K562 (cell line): ENCODE results near the gene ATP5MC3. TPM values are rescaled to one million over a fixed set of nuclear protein-coding genes. Genes with fewer than 3 reads are reported as not detected.

Source experiments
- ATAC-seq: fragments of 200-7000 bp; cut with Tn5 transposase; 3 replicates; pipeline ENCODE4 v1.9.1; 2020; ENCODE audit warnings: moderate library complexity
- BruUV-seq: library from RNA; stranded (reverse); fragments of 400-500 nt; replicated peaks from 2 replicates; lab custom pipeline; 2021; lab: Mats Ljungman, UMichigan
- CTCF ChIA-PET: fragments of 300-600 bp; formaldehyde crosslinking; extraction: SDS; loops from one replicate; lab custom pipeline; 2021; ENCODE audit warnings: low intra/inter-chr PET ratio; lab: Yijun Ruan, JAX
- POLR2A ChIA-PET: fragments of 300-600, 350-650 bp; sonication (Branson Sonifier 250); formaldehyde crosslinking; extraction: SDS; loops from one replicate; lab custom pipeline; 2021; ENCODE audit warnings: antibody characterized with exemption, inconsistent platforms; lab: Yijun Ruan, JAX
- DNase-seq, 4 experiments: peaks; one replicate each; pipeline versions ENCODE4 v3.0.0 to v3.0.0-alpha.2; 2011 to 2018; ENCODE audit warnings: low spot score in 3 of 4, mixed read lengths in 3 of 4; ENCODE audit errors: extremely low read depth in 1 of 4
- FAIRE-seq: peaks from 2 replicates; lab custom pipeline; 2011; peaks lifted over from hg19 to GRCh38; lab: Jason Lieb, UNC
- H2AFZ ChIP-seq: 2 replicates; pipeline ENCODE4 v1.6.0; 2011; ENCODE audit warnings: low read depth, low read length, control low read depth, inconsistent platforms
- H3K27ac ChIP-seq: fragments of 200-600 bp; 3 replicates; pipeline ENCODE4 v1.8.0; 2011; ENCODE audit warnings: low read depth, mild to moderate bottlenecking, control low read depth, inconsistent platforms, low read length, moderate library complexity, mixed read lengths; ENCODE audit errors: extremely low read depth
- H3K27me3 ChIP-seq, 2 experiments: fragments of 300-600 bp in 1 of 2; 2 replicates in 1 of 2; 3 replicates in 1 of 2; pipeline versions ENCODE4 v1.6.0 to v1.8.0; 2011; ENCODE audit warnings: inconsistent platforms in 2 of 2, low read length in 2 of 2, mild to moderate bottlenecking in 1 of 2, mixed read lengths in 1 of 2, moderate library complexity in 1 of 2; ENCODE audit not compliant: control insufficient read depth in 2 of 2, insufficient read depth in 2 of 2
- H3K36me3 ChIP-seq: fragments of 300-600 bp; 3 replicates; pipeline ENCODE4 v1.8.0; 2011; ENCODE audit warnings: mild to moderate bottlenecking, low read length, inconsistent platforms; ENCODE audit not compliant: control insufficient read depth, insufficient read depth
- H3K4me1 ChIP-seq, 2 experiments: fragments of 200-600 bp in 1 of 2; replicated peaks in 1 of 2; 2 replicates in 1 of 2; 3 replicates in 1 of 2; pipeline versions ENCODE4 v1.5.1 to v1.8.0; 2011; ENCODE audit warnings: inconsistent platforms in 2 of 2, low read length in 2 of 2, mild to moderate bottlenecking in 1 of 2, mixed read lengths in 1 of 2, moderate library complexity in 1 of 2; ENCODE audit not compliant: control insufficient read depth in 2 of 2, insufficient read depth in 2 of 2
- H3K4me2 ChIP-seq: 2 replicates; pipeline ENCODE4 v1.6.1; 2011; ENCODE audit warnings: low read length, control low read depth, inconsistent platforms, mixed read lengths; ENCODE audit not compliant: insufficient read depth
- H3K4me3 ChIP-seq: fragments of 200-600 bp; sonication (generic), shearing (Covaris generic); 2 replicates; pipeline ENCODE4 v1.5.1; 2016; ENCODE audit warnings: control low read depth, inconsistent platforms
- H3K79me2 ChIP-seq: fragments of 200-600 bp; 3 replicates; pipeline ENCODE4 v1.8.0; 2011; ENCODE audit warnings: low read length, inconsistent platforms; ENCODE audit not compliant: control insufficient read depth, insufficient read depth
- H3K9ac ChIP-seq, 2 experiments: 2 replicates each; pipeline versions ENCODE4 v1.6.0 to v1.6.1; 2011; ENCODE audit warnings: low read depth in 2 of 2, low read length in 2 of 2, control low read depth in 1 of 2, inconsistent platforms in 1 of 2, mild to moderate bottlenecking in 1 of 2, mixed read lengths in 1 of 2; ENCODE audit not compliant: insufficient read depth in 1 of 2
- H3K9me1 ChIP-seq: one replicate; pipeline ENCODE4 v1.6.0; 2011; ENCODE audit warnings: inconsistent platforms, mild to moderate bottlenecking, low read length, moderate library complexity; ENCODE audit not compliant: control insufficient read depth, insufficient read depth
- H3K9me3 ChIP-seq: replicated peaks from 2 replicates; pipeline ENCODE4 v1.5.1; 2011; ENCODE audit warnings: low read depth, low read length, inconsistent platforms; ENCODE audit not compliant: control insufficient read depth, insufficient read depth
- H4K20me1 ChIP-seq: replicated peaks from 2 replicates; pipeline ENCODE4 v1.6.1; 2011; ENCODE audit warnings: low read length, inconsistent platforms, mixed read lengths; ENCODE audit not compliant: control insufficient read depth, insufficient read depth
- CHD2 ChIP-seq: IDR thresholded peaks from 2 replicates; pipeline ENCODE4 v1.6.1; 2011; ENCODE audit warnings: low read depth, low read length
- DPF2 ChIP-seq: fragments of 450-650 bp; IDR thresholded peaks from 2 replicates; pipeline ENCODE4 v1.6.1; 2016
- EGR1 ChIP-seq: fragments of 450-650 bp; conservative IDR thresholded peaks from 2 replicates; pipeline ENCODE4 v1.6.1; 2017; ENCODE audit warnings: mild to moderate bottlenecking
- FOXA1 ChIP-seq: fragments of 450-650 bp; IDR thresholded peaks from 2 replicates; pipeline ENCODE4 v1.6.1; 2016; ENCODE audit warnings: mild to moderate bottlenecking, borderline replicate concordance
- GTF3C2 ChIP-seq: IDR thresholded peaks from 3 replicates; pipeline ENCODE4 v1.6.1; 2011; ENCODE audit warnings: borderline replicate concordance, mild to moderate bottlenecking, moderate library complexity; ENCODE audit not compliant: insufficient read length; ENCODE audit errors: extremely low read depth
- HDGF ChIP-seq: fragments of 450-650 bp; IDR thresholded peaks from 2 replicates; pipeline ENCODE4 v1.6.1; 2016
- KLF10 ChIP-seq: fragments of 250-450 bp; sonication (Bioruptor Pico); IDR thresholded peaks from 2 replicates; pipeline ENCODE4 v1.6.1; 2021; ENCODE audit warnings: matching md5 sums
- NCOA4 ChIP-seq: fragments of 450-650 bp; IDR thresholded peaks from 2 replicates; pipeline ENCODE4 v1.6.1; 2018; ENCODE audit warnings: mild to moderate bottlenecking; ENCODE audit not compliant: partially characterized antibody
- NFIC ChIP-seq: fragments of 450-650 bp; IDR thresholded peaks from 2 replicates; pipeline ENCODE4 v1.6.1; 2017; ENCODE audit warnings: mild to moderate bottlenecking, inconsistent platforms
- POLR2A ChIP-seq: fragments of 450-650 bp; conservative IDR thresholded peaks from 2 replicates; pipeline ENCODE4 v1.6.1; 2016
- RBFOX2 ChIP-seq: fragments of 200-400 bp; formaldehyde crosslinking; IDR thresholded peaks from 2 replicates; pipeline ENCODE4 v1.6.1; 2017; ENCODE audit warnings: low read depth, mild to moderate bottlenecking, low read length, moderate library complexity
- RBM39 ChIP-seq: fragments of 200-400 bp; formaldehyde crosslinking; optimal IDR thresholded peaks from 2 replicates; pipeline ENCODE3; 2018; ENCODE audit warnings: low read depth, low read length
- SMARCA5 ChIP-seq: fragments of 450-650 bp; IDR thresholded peaks from 2 replicates; pipeline ENCODE4 v1.6.1; 2016
- SPI1 ChIP-seq: IDR thresholded peaks from 2 replicates; pipeline ENCODE4 v1.6.1; 2011; ENCODE audit warnings: low read depth, low read length, control low read depth, borderline replicate concordance
- SUPT5H ChIP-seq: fragments of 450-650 bp; IDR thresholded peaks from 2 replicates; pipeline ENCODE4 v1.6.1; 2016
- ZNF124 ChIP-seq: sonication (generic); formaldehyde crosslinking; IDR thresholded peaks from 2 replicates; pipeline ENCODE4 v1.8.1; 2022; ENCODE audit warnings: missing genetic modification reagents
- WGBS: fragments of 100-300 bp; shearing (Covaris generic); methylation state at CpG from one replicate; pipeline ENCODE4 v1.1.6; 2016; ENCODE audit warnings: low coverage, mixed read lengths; ENCODE audit not compliant: insufficient coverage; ENCODE audit errors: missing lambda C conversion rate; 5-methylcytosine and 5-hydroxymethylcytosine counted together
- in situ Hi-C: fragments of 300-500 bp; cut with MboI; formaldehyde crosslinking; loops from 4 replicates; pipeline ENCODE4 v1.15.0; 2018; ENCODE audit warnings: inconsistent platforms, mixed read lengths
- intact Hi-C: fragments of 100-400 bp; cut with micrococcal nuclease; formaldehyde crosslinking; loops from 2 replicates; pipeline ENCODE4 v1.14.2; 2022
- polyA plus RNA-seq, 8 experiments: library from polyadenylated mRNA; depleted of rRNA in 4 of 8; stranded (reverse) in 5 of 8; unstranded in 3 of 8; fragments of >200 nt; fragmentation: Nextera tagmentation in 2 of 8; fragmentation: Illumina TruSeq in 1 of 8; extraction: Ambion mirVana in 2 of 8; extraction: Trizol in 1 of 8; gene quantifications; 2 replicates each; pipeline versions ENCODE4 v1.2.1 to v1.2.3, GENCODE V29; 2011 to 2014; ENCODE audit warnings: inconsistent platforms in 1 of 8, missing spikeins in 1 of 8
- total RNA-seq, 7 experiments: library from RNA; depleted of rRNA in 6 of 7; stranded (reverse); fragments of >200 nt in 6 of 7; fragmentation: Illumina TruSeq in 2 of 7; extraction: Trizol in 2 of 7; gene quantifications; 2 replicates each; pipeline versions ENCODE4 v1.2.1 to v1.2.3, GENCODE V29; 2011 to 2021; ENCODE audit warnings: low replicate concordance in 1 of 7
- TF ChIP-seq, protein P1 (sequence below): fragments of 450-650 bp; formaldehyde crosslinking; IDR thresholded peaks from 2 replicates; pipeline ENCODE4 v1.4.0; 2020; ENCODE audit warnings: mild to moderate bottlenecking, moderate library complexity

Gene ATP5MC3
- total and polyA plus RNA-seq, 9 of the 15 experiments (the other 6 are each of a cell fraction or from before 2014, with no cell fraction given): 423 to 2,565 (median 1,012) TPM

DNA sequence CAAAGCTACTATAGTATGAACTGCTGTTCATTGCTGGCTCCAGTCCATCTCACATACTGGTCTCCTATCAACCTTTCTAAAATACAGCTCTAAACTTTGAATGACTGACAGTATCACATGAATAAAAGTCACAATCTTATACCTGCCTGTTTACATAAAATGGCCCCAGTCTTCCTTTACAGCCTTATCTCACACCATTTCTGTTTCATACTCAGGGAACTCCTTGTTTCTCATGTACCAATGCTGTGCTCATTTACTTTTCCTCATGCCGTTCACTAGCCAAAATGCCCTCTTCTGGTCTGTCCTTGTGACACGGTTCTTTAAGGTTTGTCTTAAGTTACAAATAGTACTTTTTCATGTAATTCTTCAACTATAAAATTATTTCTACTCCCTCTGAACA, 6.2 kb downstream of the ATP5MC3 start (continued):
- TF ChIP-seq SUPT5H (peak; percentile 33; the same call in 1 of the 2 replicates), SMARCA5 (no peak), KLF10 (CRISPR knock-in tag) (no peak), POLR2A (peak; percentile 53; the same call in 1 of the 2 replicates), NFIC (peak; percentile 22; the same call in 1 of the 2 replicates), RBFOX2 (0 out of 2 replicates have a peak, but pooled peaks have one; percentile 5), NCOA4 (no peak), ZNF124 (CRISPR knock-in tag) (no peak), CHD2 (no peak), DPF2 (peak; percentile 30; the same call in 1 of the 2 replicates)

GRCh38 chr2:175170659-175171304, 10.7 kb downstream of the ATP5MC3 start:
- CTCF ChIA-PET: no interaction called here
- Histone ChIP-seq H3K9ac (no peak overlapping the region), H3K4me2 (peak overlapping the region; percentile 19; the same call in 1 of the 2 replicates), H3K9me1 (no peaks in the 10 kb centered on the region), H3K79me2 (peaks cover 46% of the 10 kb centered on the region), H3K4me3 (no peak overlapping the region), H2AFZ (no peak overlapping the region), H3K4me1 (peaks cover 6 to 14% of the 10 kb centered on the region in 2 experiments; a peak in 4 of 5 replicates), H4K20me1 (no peaks in the 10 kb centered on the region), H3K27me3 (no peaks in the 10 kb centered on the region), H3K27ac (no peak overlapping the region; the same call in 2 of the 3 replicates), H3K36me3 (peaks cover 23% of the 10 kb centered on the region; the same call in 2 of the 3 replicates), H3K9me3 (no peaks in the 10 kb centered on the region)
- ATAC-seq (no peak), DNase-seq (no peak), FAIRE-seq (no peak)
- POLR2A ChIA-PET: interaction anchor here (1.0 to 1.5 kb wide), 2 partner anchors 10 to 11 kb away, joined by 3 to 10 read pairs; no protein-coding TSS in a partner anchor
- BruUV-seq: no TSS peak
- in situ Hi-C loops (no loop called here), intact Hi-C loops (no loop called here)
- 20% methylated on average over 3 of the region's 3 CpGs for WGBS
- no peak for TF ChIP-seq RBM39
- peak; percentile 75; the same call in 1 of the 2 replicates for TF ChIP-seq HDGF
- TF ChIP-seq EGR1: no peak
- TF ChIP-seq SPI1: 0 out of 2 replicates have a peak, but pooled peaks have one; percentile 14
- TF ChIP-seq, protein P1, sequence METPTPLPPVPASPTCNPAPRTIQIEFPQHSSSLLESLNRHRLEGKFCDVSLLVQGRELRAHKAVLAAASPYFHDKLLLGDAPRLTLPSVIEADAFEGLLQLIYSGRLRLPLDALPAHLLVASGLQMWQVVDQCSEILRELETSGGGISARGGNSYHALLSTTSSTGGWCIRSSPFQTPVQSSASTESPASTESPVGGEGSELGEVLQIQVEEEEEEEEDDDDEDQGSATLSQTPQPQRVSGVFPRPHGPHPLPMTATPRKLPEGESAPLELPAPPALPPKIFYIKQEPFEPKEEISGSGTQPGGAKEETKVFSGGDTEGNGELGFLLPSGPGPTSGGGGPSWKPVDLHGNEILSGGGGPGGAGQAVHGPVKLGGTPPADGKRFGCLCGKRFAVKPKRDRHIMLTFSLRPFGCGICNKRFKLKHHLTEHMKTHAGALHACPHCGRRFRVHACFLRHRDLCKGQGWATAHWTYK (CRISPR knock-in tag): 0 out of 2 replicates have a peak, but pooled peaks have one; percentile 29
- TF ChIP-seq FOXA1: no peak
- no peak for TF ChIP-seq GTF3C2
